GM19397 (cell line): ENCODE measurements around the gene CD59.
"Not testable (repeated sequence)": the region's sequence is repeated elsewhere in the genome, so short reads cannot be mapped to it uniquely, and the experiment has no call there.

Experiments used
- ATAC-seq: cut with Tn5 transposase; IDR thresholded peaks from one replicate; pipeline ENCODE4 v1.9.1; 2021; ENCODE audit warnings: mild to moderate bottlenecking, moderate library complexity; ENCODE audit not compliant: unreplicated experiment

The CD59 gene

GRCh38 chr11:33669598-33670249 is 66.5 kb downstream of the CD59 start:
- ATAC-seq, result no peak

GRCh38 chr11:33668951-33669596 is 67.1 kb downstream of the CD59 start:
- ATAC-seq, result no peak

- ATAC-seq, result no peak
Measured at GRCh38 chr11:33668468-33668825, 67.8 kb downstream of the CD59 start.

GRCh38 chr11:33667819-33668467 is 68.3 kb downstream of the CD59 start:
- ATAC-seq, result no peak

- no peak for ATAC-seq
Measured at GRCh38 chr11:33665350-33666106, 70.7 kb downstream of the CD59 start.

GRCh38 chr11:33664827-33665226 is 71.4 kb downstream of the CD59 start:
- no peak for ATAC-seq

- ATAC-seq, result no peak
Measured at GRCh38 chr11:33664166-33664565, 72.1 kb downstream of the CD59 start.

- ATAC-seq, result no peak
Measured at GRCh38 chr11:33663121-33663520, 73.1 kb downstream of the CD59 start.

GRCh38 chr11:33661526-33661925 is 74.7 kb downstream of the CD59 start:
- not testable (repeated sequence) for ATAC-seq

GRCh38 chr11:33660962-33661361 is 75.3 kb downstream of the CD59 start:
- ATAC-seq, result no peak

- ATAC-seq, result no peak
Measured at GRCh38 chr11:33659370-33660139, 76.7 kb downstream of the CD59 start.

- no peak for ATAC-seq
Measured at GRCh38 chr11:33658195-33658900, 77.9 kb downstream of the CD59 start.

- ATAC-seq, result no peak
Measured at GRCh38 chr11:33657757-33658156, 78.5 kb downstream of the CD59 start.

GRCh38 chr11:33656768-33657167 is 79.5 kb downstream of the CD59 start:
- peak; percentile 4 for ATAC-seq

GRCh38 chr11:33655842-33656600 is 80.2 kb downstream of the CD59 start:
- ATAC-seq, result peak; percentile 55

GRCh38 chr11:33654594-33654993 is 81.6 kb downstream of the CD59 start:
- ATAC-seq, result no peak
